HG03457 (cell line): ENCODE results near the gene MYPN.
"Not testable (repeated sequence)": the region's sequence is repeated elsewhere in the genome, so short reads cannot be mapped to it uniquely, and the experiment has no call there.

ENCODE experiments used
- ATAC-seq: cut with Tn5 transposase; IDR thresholded peaks from one replicate; pipeline ENCODE4 v1.9.1; 2021; ENCODE audit warnings: moderate number of reproducible peaks; ENCODE audit not compliant: unreplicated experiment

MYPN gene

GRCh38 chr10:68166871-68167585 is 57.7 kb downstream of the MYPN start:
- no peak for ATAC-seq

- no peak for ATAC-seq
These were observed 58.4 kb downstream of the MYPN start for GRCh38 chr10:68167586-68168189.

- ATAC-seq: no peak
These were observed 62.3 kb downstream of the MYPN start for GRCh38 chr10:68171539-68172080.

GRCh38 chr10:68172324-68172723 is 63.0 kb downstream of the MYPN start:
- no peak for ATAC-seq

- no peak for ATAC-seq
These were observed 66.7 kb downstream of the MYPN start for GRCh38 chr10:68175949-68176348.

- no peak for ATAC-seq
These were observed 67.5 kb downstream of the MYPN start for GRCh38 chr10:68176797-68177196.

GRCh38 chr10:68178592-68178991 is 69.3 kb downstream of the MYPN start:
- no peak for ATAC-seq

GRCh38 chr10:68179016-68179415 is 69.7 kb downstream of the MYPN start:
- no peak for ATAC-seq

GRCh38 chr10:68180490-68180889 is 71.2 kb downstream of the MYPN start:
- ATAC-seq: no peak

- no peak for ATAC-seq
These were observed 75.3 kb downstream of the MYPN start for GRCh38 chr10:68184546-68184945.

GRCh38 chr10:68185085-68185484 is 75.8 kb downstream of the MYPN start:
- ATAC-seq: no peak

- ATAC-seq: no peak
These were observed 79.5 kb downstream of the MYPN start for GRCh38 chr10:68188835-68189234.

GRCh38 chr10:68192113-68192512 is 82.8 kb downstream of the MYPN start:
- ATAC-seq: no peak

GRCh38 chr10:68194290-68194689 is 85.0 kb downstream of the MYPN start:
- ATAC-seq: no peak

- ATAC-seq: not testable (repeated sequence)
These were observed 86.5 kb downstream of the MYPN start for GRCh38 chr10:68195776-68196175.

- no peak for ATAC-seq
These were observed 87.4 kb downstream of the MYPN start for GRCh38 chr10:68196701-68197100.

GRCh38 chr10:68202960-68203353 is 93.7 kb downstream of the MYPN start:
- ATAC-seq: no peak

GRCh38 chr10:68208424-68209042 is 99.2 kb downstream of the MYPN start:
- no peak for ATAC-seq

GRCh38 chr10:68211669-68212068 is 102.4 kb downstream of the MYPN start:
- ATAC-seq: no peak

- ATAC-seq: no peak
These were observed 103.5 kb downstream of the MYPN start for GRCh38 chr10:68212721-68213352.

- ATAC-seq: no peak
These were observed 109.5 kb downstream of the MYPN start for GRCh38 chr10:68218786-68219185.

- ATAC-seq: no peak
These were observed 111.9 kb downstream of the MYPN start for GRCh38 chr10:68221196-68221595.
